WTC11 (cell line): ENCODE results near the gene HEPHL1.

Source experiments
- ELF4 ChIP-seq: sonication (generic); formaldehyde crosslinking; IDR thresholded peaks from 2 replicates; pipeline ENCODE4 v1.8.1; 2022; ENCODE audit warnings: low read depth, mild to moderate bottlenecking, moderate library complexity, missing genetic modification reagents
- KAT7 ChIP-seq: sonication (generic); formaldehyde crosslinking; IDR thresholded peaks from 2 replicates; pipeline ENCODE4 v1.8.1; 2023; ENCODE audit warnings: missing genetic modification reagents, mild to moderate bottlenecking, borderline replicate concordance

DNA sequence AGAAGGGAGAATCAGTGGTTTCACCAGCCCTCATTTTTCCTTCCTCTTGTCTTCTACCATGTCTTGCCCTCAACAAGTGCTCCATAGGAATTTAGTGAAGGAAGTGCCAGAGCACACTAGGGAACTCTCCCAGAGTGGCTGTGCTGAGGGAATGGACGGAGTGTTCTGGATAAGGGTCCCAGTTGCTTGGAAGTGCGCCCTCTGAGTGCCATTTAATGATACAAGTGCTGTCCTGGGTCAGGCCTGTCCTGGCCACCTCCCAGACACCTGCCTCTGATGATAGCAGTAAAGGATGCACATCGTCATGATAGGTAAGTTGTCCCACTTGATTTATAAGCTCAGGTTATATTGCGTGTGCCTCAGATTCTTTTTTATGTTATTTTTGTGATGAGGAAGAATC lies 112.6 kb downstream of the HEPHL1 start:
- TF ChIP-seq KAT7 = no peak
- no peak for TF ChIP-seq ELF4 (CRISPR knock-in tag)
